Measurements from ENCODE around the gene ERBIN. TPM values are rescaled to one million over a fixed set of nuclear protein-coding genes. Genes with fewer than 3 reads are reported as not detected.

The ERBIN gene
- total and polyA plus RNA-seq, 2 experiments from 2014 or later = 15.6 to 26.4 TPM

GRCh38 chr5:66130493-66130892 is 204.1 kb downstream of the ERBIN start:
- H2AFZ ChIP-seq = no peak overlapping the region
- Mint-ChIP-seq H3K4me1 (peaks cover 4% of the 10 kb centered on the region; the same call in 2 of the 3 replicates), H3K9me3 (peaks cover 6% of the 10 kb centered on the region; the same call in 2 of the 3 replicates)

More at GRCh38 chr5:66130493-66130892, 204.1 kb downstream of the ERBIN start:
- no peak for TF ChIP-seq ZNF331 (CRISPR knock-in tag; IDR thresholded peaks at IDR 0.05; ENCODE audit: low read depth)
- no peak for TF ChIP-seq CREB1 (CRISPR knock-in tag; IDR thresholded peaks at IDR 0.05; ENCODE audit: low read depth)
- no peak for TF ChIP-seq POLR2AphosphoS5 (IDR thresholded peaks at IDR 0.05; ENCODE audit: low read depth)
- no peak for TF ChIP-seq STAT1 (IDR thresholded peaks at IDR 0.05; ENCODE audit: unreplicated experiment)
- Mint-ChIP-seq H3K27me3 (ENCODE audit: insufficient read depth, low read depth, poor library complexity) (peaks cover 2% of the 10 kb centered on the region), H3K36me3 (ENCODE audit: low read depth) (no peaks in the 10 kb centered on the region), H3K27ac (no peak overlapping the region), H3K4me3 (no peak overlapping the region)
- DNase-seq (ENCODE audit: low spot score) = no peak
- H3F3A ChIP-seq (replicated peaks; ENCODE audit: low read depth) = no peaks in the 10 kb centered on the region
- no peak for ATAC-seq
- no peaks in the 10 kb centered on the region for H3K4me1 ChIP-seq (ENCODE audit: insufficient read depth)
- H3K27ac ChIP-seq (ENCODE audit: low read depth) = no peak overlapping the region
- H3K27me3 ChIP-seq (ENCODE audit: insufficient read depth) = no peaks in the 10 kb centered on the region
- no peak overlapping the region for H3K4me3 ChIP-seq
- H3K79me2 ChIP-seq (replicated peaks; ENCODE audit: insufficient read depth) = no peaks in the 10 kb centered on the region
- H3K9me2 ChIP-seq (ENCODE audit: insufficient read depth) = 0 out of 2 replicates have a peak, but pooled peaks cover 3% of the 10 kb centered on the region
- no peak overlapping the region for H3K4me2 ChIP-seq
- no peaks in the 10 kb centered on the region for H4K20me1 ChIP-seq (replicated peaks; ENCODE audit: insufficient read depth)
- H3K36me3 ChIP-seq (ENCODE audit: insufficient read depth) = no peaks in the 10 kb centered on the region

Small RNAs within 50 kb of the gene (small RNA-seq; reads per million reads assigned to genes)
- not detected for gene RF00598 (ENCODE audit: low replicate concordance)

Other genes with a start within 250 kb of the ERBIN start
- gene SGTB, start 204.5 kb upstream of the ERBIN start, total RNA-seq (2014; rRNA removed; shearing (Covaris generic)) = 12.5 and 14.8 TPM in 2 replicates
- 6.4 and 8.0 TPM in 2 replicates for gene SGTB, start 204.5 kb upstream of the ERBIN start, polyA plus RNA-seq (2016; fragmentation: Nextera tagmentation; extraction: Ambion mirVana)
- 155 and 168 TPM in 2 replicates for gene NLN, start 204.4 kb upstream of the ERBIN start, total RNA-seq (2014; rRNA removed; shearing (Covaris generic))
- gene NLN, start 204.4 kb upstream of the ERBIN start, polyA plus RNA-seq (2016; fragmentation: Nextera tagmentation; extraction: Ambion mirVana) = 49.5 and 56.4 TPM in 2 replicates
- gene SREK1, start 217.7 kb downstream of the ERBIN start, total RNA-seq (2014; rRNA removed; shearing (Covaris generic)) = 58.9 and 66.4 TPM in 2 replicates
- 44.9 and 64.3 TPM in 2 replicates for gene SREK1, start 217.7 kb downstream of the ERBIN start, polyA plus RNA-seq (2016; fragmentation: Nextera tagmentation; extraction: Ambion mirVana)